ENCODE data around the gene CPHXL2.

CPHXL2 gene

DNA sequence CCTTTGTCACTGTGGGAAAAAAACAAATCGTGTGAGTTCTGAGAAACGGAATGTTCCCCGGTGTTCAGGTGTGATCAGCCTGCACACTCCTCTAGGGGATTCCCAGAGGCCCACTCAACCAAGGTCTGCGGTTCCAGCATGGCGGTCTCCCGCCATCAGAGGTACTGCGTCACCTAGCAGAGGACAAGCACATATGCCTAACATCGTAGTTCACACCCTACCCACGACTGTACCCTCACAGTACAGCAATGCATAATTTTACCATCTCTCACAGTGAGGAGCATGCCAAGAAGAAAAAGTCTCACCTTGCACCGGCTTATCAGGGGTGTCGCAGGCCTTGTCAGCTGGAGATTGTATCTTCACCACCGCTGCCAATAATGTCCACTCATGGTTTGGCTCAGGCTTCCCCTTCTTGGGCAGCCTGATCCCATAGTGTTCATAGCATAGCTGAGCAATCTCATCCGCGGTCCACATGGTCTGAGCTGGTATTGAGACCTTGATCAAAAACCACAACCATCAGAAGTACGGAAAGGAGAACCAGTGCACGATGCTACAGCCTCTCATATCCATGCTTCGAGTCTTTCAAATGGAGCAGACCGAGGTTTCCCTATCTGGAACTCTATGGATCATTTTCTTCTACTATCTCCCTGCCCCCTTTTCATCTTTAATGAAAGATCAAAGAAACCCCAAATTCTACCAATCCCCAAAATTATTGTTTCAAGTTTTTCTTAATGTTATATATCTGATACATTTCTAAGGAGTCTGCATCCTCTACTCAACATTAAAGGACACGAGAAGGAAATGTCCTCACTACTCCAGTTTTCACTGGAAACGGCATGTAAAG is 56.3 kb downstream of the CPHXL2 start:
- DNase-seq (ENCODE audit: low read depth): peak; percentile 65
- H3K4me3 ChIP-seq (ENCODE audit: low read depth, low read length): 0 out of 2 replicates have a peak overlapping the region, but pooled peaks have one; percentile 1
- TF ChIP-seq, protein P1, sequence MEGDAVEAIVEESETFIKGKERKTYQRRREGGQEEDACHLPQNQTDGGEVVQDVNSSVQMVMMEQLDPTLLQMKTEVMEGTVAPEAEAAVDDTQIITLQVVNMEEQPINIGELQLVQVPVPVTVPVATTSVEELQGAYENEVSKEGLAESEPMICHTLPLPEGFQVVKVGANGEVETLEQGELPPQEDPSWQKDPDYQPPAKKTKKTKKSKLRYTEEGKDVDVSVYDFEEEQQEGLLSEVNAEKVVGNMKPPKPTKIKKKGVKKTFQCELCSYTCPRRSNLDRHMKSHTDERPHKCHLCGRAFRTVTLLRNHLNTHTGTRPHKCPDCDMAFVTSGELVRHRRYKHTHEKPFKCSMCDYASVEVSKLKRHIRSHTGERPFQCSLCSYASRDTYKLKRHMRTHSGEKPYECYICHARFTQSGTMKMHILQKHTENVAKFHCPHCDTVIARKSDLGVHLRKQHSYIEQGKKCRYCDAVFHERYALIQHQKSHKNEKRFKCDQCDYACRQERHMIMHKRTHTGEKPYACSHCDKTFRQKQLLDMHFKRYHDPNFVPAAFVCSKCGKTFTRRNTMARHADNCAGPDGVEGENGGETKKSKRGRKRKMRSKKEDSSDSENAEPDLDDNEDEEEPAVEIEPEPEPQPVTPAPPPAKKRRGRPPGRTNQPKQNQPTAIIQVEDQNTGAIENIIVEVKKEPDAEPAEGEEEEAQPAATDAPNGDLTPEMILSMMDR (IDR thresholded peaks at IDR 0.05; ENCODE audit: insufficient read depth, low read depth, low read length, missing control alignments): no peak

GRCh38 chr16:75618780-75619179 is 58.0 kb downstream of the CPHXL2 start:
- no peak for DNase-seq (ENCODE audit: low read depth)

GRCh38 chr16:75617121-75617520 is 59.7 kb downstream of the CPHXL2 start:
- TF ChIP-seq, protein P1 (IDR thresholded peaks at IDR 0.05; ENCODE audit: insufficient read depth, low read depth, low read length, missing control alignments): no peak
- peak; percentile 21 for DNase-seq (ENCODE audit: low read depth)

More at GRCh38 chr16:75618780-75619179, 58.0 kb downstream of the CPHXL2 start:
- TF ChIP-seq, protein P1 (IDR thresholded peaks at IDR 0.05; ENCODE audit: insufficient read depth, low read depth, low read length, missing control alignments): no peak
- no peak overlapping the region for H3K4me3 ChIP-seq (ENCODE audit: low read depth, low read length)

GRCh38 chr16:75616521-75617010 is 60.2 kb downstream of the CPHXL2 start:
- TF ChIP-seq, protein P1 (IDR thresholded peaks at IDR 0.05; ENCODE audit: insufficient read depth, low read depth, low read length, missing control alignments): no peak
- no peak overlapping the region for H3K4me3 ChIP-seq (ENCODE audit: low read depth, low read length)
- peak; percentile 75 for DNase-seq (ENCODE audit: low read depth)

More at GRCh38 chr16:75617121-75617520, 59.7 kb downstream of the CPHXL2 start:
- H3K4me3 ChIP-seq (ENCODE audit: low read depth, low read length): no peak overlapping the region

DNA sequence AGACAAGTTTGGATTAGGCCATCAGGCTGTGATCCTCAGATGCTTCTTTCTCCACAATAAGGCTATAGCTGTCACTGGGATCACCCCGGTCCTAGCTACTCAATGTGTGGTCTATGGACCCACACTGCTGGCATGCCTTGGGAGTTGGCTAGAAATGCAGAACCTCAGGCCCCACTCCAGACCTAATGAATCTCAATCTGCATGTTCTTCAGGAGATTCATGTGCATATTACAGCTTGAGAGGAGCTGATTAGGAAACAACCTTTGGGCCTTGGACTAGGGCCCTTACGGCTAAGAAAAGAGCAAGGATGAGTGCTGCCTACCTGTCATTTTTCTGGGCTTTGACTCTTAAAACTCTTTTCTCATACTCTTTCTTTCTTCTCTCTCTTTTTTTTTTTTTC is 61.2 kb downstream of the CPHXL2 start:
- no peak for DNase-seq (ENCODE audit: low read depth)
- no peak overlapping the region for H3K4me3 ChIP-seq (ENCODE audit: low read depth, low read length)
- TF ChIP-seq, protein P1 (IDR thresholded peaks at IDR 0.05; ENCODE audit: insufficient read depth, low read depth, low read length, missing control alignments): no peak

GRCh38 chr16:75614066-75614897 is 62.5 kb downstream of the CPHXL2 start:
- TF ChIP-seq, protein P1 (IDR thresholded peaks at IDR 0.05; ENCODE audit: insufficient read depth, low read depth, low read length, missing control alignments): no peak
- H3K4me3 ChIP-seq (ENCODE audit: low read depth, low read length): no peak overlapping the region
- no peak for DNase-seq (ENCODE audit: low read depth)

Data from GM12865 (cell line).